Spinal cord (tissue), 10 donors: ENCODE measurements around the gene BET1L. TPM values are rescaled to one million over a fixed set of nuclear protein-coding genes. Genes with fewer than 3 reads are reported as not detected.
A peak's percentile ranks its signal among the peaks of the same experiment; 100 is the strongest.

Experiments
- DNase-seq, 6 donors: peaks; one replicate each; pipeline versions ENCODE4 v3.0.0 to v3.0.0-alpha.2; 2013 to 2015; ENCODE audit warnings: low spot score in 6 of 6, low read depth in 4 of 6
- H3K27ac ChIP-seq: one replicate; pipeline ENCODE4 v1.5.1; 2013; ENCODE audit warnings: low read depth, low read length, control low read depth
- H3K27me3 ChIP-seq: one replicate; pipeline ENCODE4 v1.6.1; 2013; ENCODE audit warnings: low read length; ENCODE audit not compliant: control insufficient read depth, insufficient read depth
- H3K36me3 ChIP-seq: one replicate; pipeline ENCODE4 v1.6.1; 2013; ENCODE audit warnings: low read length; ENCODE audit not compliant: control insufficient read depth, insufficient read depth
- H3K4me1 ChIP-seq: one replicate; pipeline ENCODE4 v1.6.1; 2013; ENCODE audit warnings: low read length; ENCODE audit not compliant: control insufficient read depth, insufficient read depth
- H3K4me3 ChIP-seq: one replicate; pipeline ENCODE4 v1.5.1; 2013; ENCODE audit warnings: low read depth, low read length, control low read depth
- H3K9me3 ChIP-seq: one replicate; pipeline ENCODE4 v1.6.1; 2013; ENCODE audit warnings: low read length; ENCODE audit not compliant: control insufficient read depth, insufficient read depth
- WGBS: methylation state at CpG from one replicate; pipeline ENCODE4 v1.1.5; 2013; ENCODE audit warnings: missing lambda C conversion rate; ENCODE audit not compliant: insufficient coverage; 5-methylcytosine and 5-hydroxymethylcytosine counted together
- long read RNA-seq, 4 donors: transcript quantifications; one replicate each; lab custom pipeline, GENCODE V29; 2026
- polyA plus RNA-seq, 2 donors: library from polyadenylated mRNA; unstranded; fragments of 120-200 nt; gene quantifications; one replicate each; pipeline ENCODE4 v1.2.1, GENCODE V29; 2013; ENCODE audit not compliant: insufficient read length in 2 of 2
- total RNA-seq, 2 donors: library from RNA; depleted of rRNA in 1 of 2; stranded (reverse); fragments of 120-200 nt in 1 of 2; fragments of >200 nt in 1 of 2; gene quantifications; one replicate each; pipeline versions ENCODE4 v1.2.3 to v1.2.4, GENCODE V29; 2013 to 2014
- donor health status: healthy.

The BET1L gene, protein sequence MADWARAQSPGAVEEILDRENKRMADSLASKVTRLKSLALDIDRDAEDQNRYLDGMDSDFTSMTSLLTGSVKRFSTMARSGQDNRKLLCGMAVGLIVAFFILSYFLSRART
- total RNA-seq (10 to 100 TPM; 11.2 to 16.1 TPM), polyA plus RNA-seq (10 to 100 TPM; 26.3 to 31.2 TPM)
- long read RNA-seq, donor 1, transcript BET1L-203 (4 exons, 2,819 nt), result major isoform, 8 of 8 reads
- long read RNA-seq, donor 1, partial matches to known transcripts, result 0 of 8 reads
- long read RNA-seq, donor 1, other reads (novel, unspliced or antisense), result 0 of 8 reads
- long read RNA-seq, donor 2, partial matches to known transcripts, result 0 of 2 reads
- long read RNA-seq, donor 2, other reads (novel, unspliced or antisense), result 0 of 2 reads
- long read RNA-seq, donor 3, partial matches to known transcripts, result 0 of 3 reads
- long read RNA-seq, donor 3, other reads (novel, unspliced or antisense), result 0 of 3 reads
- long read RNA-seq, donor 4, transcript BET1L-203 (4 exons, 2,819 nt), result major isoform, 16 of 18 reads
- long read RNA-seq, donor 4, partial matches to known transcripts, result 0 of 18 reads
- long read RNA-seq, donor 4, other reads (novel, unspliced or antisense), result 0 of 18 reads

GRCh38 chr11:207208-207862, at the start of gene BET1L, which contains the start of gene RIC8A:
BET1L (minus strand) TSS chr11:207399; CDS start chr11:207321, 78 bp downstream.
RIC8A (plus strand) TSS chr11:207708; CDS start chr11:208855, 1,147 bp downstream.
- DNase-seq, result peak; percentile 84 to 99 (median 93)
- 0% methylated on average over 63 of the region's 63 CpGs for WGBS
- H3K27me3 ChIP-seq, result no peaks in the 10 kb centered on the region
- H3K4me3 ChIP-seq, result peak within 1 kb of the TSS; percentile 98
- peak within 1 kb of the TSS; percentile 100 for H3K27ac ChIP-seq
- peaks cover 45% of the 10 kb centered on the region for H3K4me1 ChIP-seq
- no peaks in the 10 kb centered on the region for H3K9me3 ChIP-seq
- H3K36me3 ChIP-seq, result peaks cover 67% of the 10 kb centered on the region

- H3K36me3 ChIP-seq, result peaks cover 28% of the 10 kb centered on the region
- no peak overlapping the region for H3K4me3 ChIP-seq
- no peaks in the 10 kb centered on the region for H3K27me3 ChIP-seq
- 100% methylated on average over 2 of the region's 2 CpGs for WGBS
- no peaks in the 10 kb centered on the region for H3K9me3 ChIP-seq
- no peak for DNase-seq
- no peaks in the 10 kb centered on the region for H3K4me1 ChIP-seq
- H3K27ac ChIP-seq, result no peak overlapping the region
Observed at GRCh38 chr11:255816-256215, 48.6 kb upstream of the BET1L start.

DNA sequence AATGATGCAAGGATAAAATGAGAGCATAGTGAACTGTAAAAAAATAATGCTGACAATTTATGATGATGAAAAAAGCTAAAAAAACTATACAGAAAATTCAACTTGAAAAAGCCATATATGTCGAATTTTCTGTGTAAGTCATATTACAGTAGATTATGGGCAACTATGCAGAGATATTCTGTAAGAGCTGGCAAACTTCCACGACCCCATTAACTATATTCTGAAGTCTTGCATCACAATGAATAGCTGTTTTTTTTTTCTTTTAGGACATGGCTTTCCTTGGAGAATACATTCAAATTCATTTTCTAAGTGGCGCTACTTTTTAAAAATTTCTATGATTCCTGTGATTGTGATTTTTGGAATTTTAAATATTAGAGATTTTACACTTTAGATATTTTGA, 48.0 kb upstream of the BET1L start:
- no peaks in the 10 kb centered on the region for H3K9me3 ChIP-seq
- no peaks in the 10 kb centered on the region for H3K27me3 ChIP-seq
- H3K36me3 ChIP-seq, result peaks cover 32% of the 10 kb centered on the region
- no peak overlapping the region for H3K27ac ChIP-seq
- H3K4me3 ChIP-seq, result no peak overlapping the region
- no peaks in the 10 kb centered on the region for H3K4me1 ChIP-seq
- no CpG with 5 or more reads among the region's 3 CpGs for WGBS
- peak in 1 of 6 donors; percentile 2 for DNase-seq

DNA sequence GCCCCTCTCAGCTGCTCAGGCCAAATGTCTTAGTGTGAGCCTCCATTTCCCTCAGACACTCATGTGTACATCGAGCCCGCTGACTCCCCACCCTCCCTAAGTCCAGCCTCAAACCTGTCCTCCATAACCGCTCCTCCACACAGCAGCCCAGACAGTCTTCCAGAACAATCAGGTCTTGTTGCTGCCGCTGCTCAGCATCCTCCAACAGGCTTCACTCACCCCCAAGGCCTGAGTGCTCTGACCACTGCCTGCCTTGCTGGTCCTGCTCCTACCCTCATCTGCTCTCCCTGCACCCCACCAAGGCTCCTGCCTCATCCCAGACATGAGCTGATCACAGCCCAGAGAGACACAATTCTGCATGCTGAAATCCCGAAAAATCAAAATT, 46.7 kb upstream of the BET1L start:
- H3K4me3 ChIP-seq, result no peak overlapping the region
- no peaks in the 10 kb centered on the region for H3K27me3 ChIP-seq
- peaks cover 41% of the 10 kb centered on the region for H3K36me3 ChIP-seq
- H3K27ac ChIP-seq, result no peak overlapping the region
- WGBS, result 92% methylated on average over 4 of the region's 5 CpGs
- DNase-seq, result no peak
- H3K4me1 ChIP-seq, result no peaks in the 10 kb centered on the region
- no peaks in the 10 kb centered on the region for H3K9me3 ChIP-seq

DNA sequence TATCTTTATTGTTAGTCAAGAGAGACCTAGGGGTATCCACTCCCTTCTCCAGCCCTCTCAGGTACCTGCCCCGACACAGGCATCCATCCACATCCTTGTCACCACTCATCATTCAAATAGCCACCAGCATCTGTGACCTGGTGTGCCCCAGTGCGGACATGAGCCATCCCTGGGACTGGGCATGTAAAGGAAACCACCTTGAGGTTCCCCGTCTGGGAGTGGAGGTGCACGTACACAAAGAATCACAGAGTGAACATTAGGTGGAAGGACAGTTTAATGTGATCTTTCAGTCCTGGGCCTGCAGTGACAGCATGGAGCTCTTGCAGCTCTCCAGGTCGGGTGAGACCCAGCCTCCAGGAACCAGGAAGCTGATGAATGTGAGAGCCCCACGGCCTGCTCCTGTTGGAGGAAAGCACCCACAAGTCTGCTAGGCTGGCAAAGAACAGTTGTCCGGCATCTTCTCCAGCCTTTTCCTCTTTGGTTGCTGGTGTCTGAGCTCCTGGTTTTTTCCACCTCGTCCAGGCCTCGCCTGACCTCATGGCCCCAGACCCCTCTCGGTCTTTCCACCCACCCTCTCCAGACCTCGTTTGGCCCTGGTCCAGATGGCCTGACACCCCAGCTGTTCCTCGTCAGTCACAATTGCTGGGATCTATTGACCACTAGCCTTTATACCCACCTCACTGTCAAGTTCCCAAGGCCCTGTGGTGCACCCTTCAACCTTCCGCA, 46.1 kb upstream of the BET1L start:
- 80% methylated on average over 12 of the region's 13 CpGs for WGBS
- Histone ChIP-seq H3K4me3 (no peak overlapping the region), H3K4me1 (no peaks in the 10 kb centered on the region), H3K27me3 (no peaks in the 10 kb centered on the region), H3K9me3 (no peaks in the 10 kb centered on the region), H3K36me3 (peaks cover 44% of the 10 kb centered on the region), H3K27ac (no peak overlapping the region)
- no peak for DNase-seq

DNA sequence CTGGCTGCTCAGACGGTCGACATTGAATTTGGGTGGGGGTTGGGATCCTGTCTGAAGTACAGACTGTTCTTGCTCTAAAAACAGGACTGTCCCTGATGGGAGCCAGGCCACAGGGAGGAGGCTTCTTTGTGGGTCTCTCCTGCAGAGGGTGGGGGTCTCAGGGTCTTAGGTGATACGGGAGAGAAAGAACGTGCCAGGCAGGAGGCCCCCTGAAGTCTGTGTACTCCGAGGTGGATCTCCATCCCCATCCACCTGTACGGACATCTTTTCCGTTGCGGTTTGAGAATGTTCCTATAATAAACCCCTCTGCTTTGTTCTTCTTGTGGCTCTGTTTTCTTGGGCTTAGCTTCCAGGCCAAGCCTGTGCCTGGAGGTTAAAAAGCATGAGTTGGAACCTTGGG, 45.5 kb upstream of the BET1L start:
- no peaks in the 10 kb centered on the region for H3K27me3 ChIP-seq
- no peak for DNase-seq
- H3K4me1 ChIP-seq, result no peaks in the 10 kb centered on the region
- 91% methylated on average over 2 of the region's 8 CpGs for WGBS
- no peaks in the 10 kb centered on the region for H3K9me3 ChIP-seq
- H3K27ac ChIP-seq, result no peak overlapping the region
- no peak overlapping the region for H3K4me3 ChIP-seq
- peaks cover 47% of the 10 kb centered on the region for H3K36me3 ChIP-seq

GRCh38 chr11:251550-251949, 44.4 kb upstream of the BET1L start:
- 93% methylated on average over 8 of the region's 10 CpGs for WGBS
- Histone ChIP-seq H3K9me3 (no peaks in the 10 kb centered on the region), H3K4me1 (no peaks in the 10 kb centered on the region), H3K36me3 (peaks cover 54% of the 10 kb centered on the region), H3K4me3 (no peak overlapping the region), H3K27ac (no peak overlapping the region), H3K27me3 (no peaks in the 10 kb centered on the region)
- DNase-seq, result no peak

DNA sequence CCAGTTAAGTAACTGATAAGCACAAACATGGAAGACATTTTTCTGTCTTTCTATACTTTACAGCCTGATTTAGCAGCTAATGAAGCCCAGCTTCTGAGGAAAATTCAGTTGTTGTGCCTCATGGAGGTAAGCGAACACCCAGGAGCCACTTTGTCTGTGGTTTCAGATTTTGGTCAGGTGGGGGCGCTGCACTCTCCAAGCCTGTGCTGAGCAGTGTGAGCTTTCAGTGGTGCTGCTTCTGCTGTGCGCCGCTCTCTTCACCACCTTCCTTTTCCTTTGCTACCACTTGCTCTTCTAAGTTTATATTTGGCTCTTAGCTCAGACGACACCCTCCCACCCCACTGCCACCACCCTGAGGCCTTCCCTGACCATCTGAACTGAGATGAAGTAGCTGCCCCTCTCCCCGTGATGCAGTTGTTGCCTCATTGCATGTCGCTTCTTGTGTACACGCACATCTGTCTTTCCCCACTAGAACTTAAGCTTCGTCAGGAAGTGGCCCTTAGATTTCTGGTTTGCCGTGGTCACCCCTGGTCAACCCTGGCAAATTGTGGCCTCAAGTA, 43.6 kb upstream of the BET1L start:
- Histone ChIP-seq H3K4me3 (no peak overlapping the region), H3K27me3 (no peaks in the 10 kb centered on the region), H3K36me3 (peaks cover 61% of the 10 kb centered on the region), H3K4me1 (no peaks in the 10 kb centered on the region), H3K9me3 (no peaks in the 10 kb centered on the region), H3K27ac (no peak overlapping the region)
- 75% methylated on average over 10 of the region's 10 CpGs for WGBS
- DNase-seq, result peak in 2 of 6 donors; percentile 38 to 51

DNA sequence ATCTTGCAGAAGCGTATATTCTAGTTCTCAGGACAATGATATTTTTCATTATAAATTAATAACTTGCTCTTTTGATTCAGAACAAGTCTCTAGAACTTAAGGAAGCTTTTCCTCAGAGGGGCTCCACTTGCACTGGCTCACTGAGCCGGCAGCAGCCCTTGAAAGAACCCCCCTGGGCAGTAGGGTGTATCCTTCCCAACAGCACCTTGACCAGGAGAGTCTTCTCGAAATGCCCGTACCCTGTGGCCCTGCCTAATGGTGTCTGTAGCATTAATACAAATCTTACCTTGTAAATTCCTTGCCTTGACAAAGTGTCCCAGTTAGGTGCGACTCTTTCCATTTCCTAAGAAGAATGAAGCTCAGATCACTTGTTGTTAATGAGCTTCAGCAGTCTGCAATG, 43.1 kb upstream of the BET1L start:
- H3K27ac ChIP-seq, result no peak overlapping the region
- H3K27me3 ChIP-seq, result no peaks in the 10 kb centered on the region
- H3K4me3 ChIP-seq, result no peak overlapping the region
- 69% methylated on average over 1 of the region's 5 CpGs for WGBS
- H3K4me1 ChIP-seq, result no peaks in the 10 kb centered on the region
- peaks cover 66% of the 10 kb centered on the region for H3K36me3 ChIP-seq
- DNase-seq, result no peak
- no peaks in the 10 kb centered on the region for H3K9me3 ChIP-seq
